Femur (tissue), 1 donor: ENCODE results near the gene MIER2.

Source experiments
- DNase-seq: peaks from one replicate; pipeline ENCODE4 v3.0.0-alpha.2; 2017

MIER2 gene

DNA sequence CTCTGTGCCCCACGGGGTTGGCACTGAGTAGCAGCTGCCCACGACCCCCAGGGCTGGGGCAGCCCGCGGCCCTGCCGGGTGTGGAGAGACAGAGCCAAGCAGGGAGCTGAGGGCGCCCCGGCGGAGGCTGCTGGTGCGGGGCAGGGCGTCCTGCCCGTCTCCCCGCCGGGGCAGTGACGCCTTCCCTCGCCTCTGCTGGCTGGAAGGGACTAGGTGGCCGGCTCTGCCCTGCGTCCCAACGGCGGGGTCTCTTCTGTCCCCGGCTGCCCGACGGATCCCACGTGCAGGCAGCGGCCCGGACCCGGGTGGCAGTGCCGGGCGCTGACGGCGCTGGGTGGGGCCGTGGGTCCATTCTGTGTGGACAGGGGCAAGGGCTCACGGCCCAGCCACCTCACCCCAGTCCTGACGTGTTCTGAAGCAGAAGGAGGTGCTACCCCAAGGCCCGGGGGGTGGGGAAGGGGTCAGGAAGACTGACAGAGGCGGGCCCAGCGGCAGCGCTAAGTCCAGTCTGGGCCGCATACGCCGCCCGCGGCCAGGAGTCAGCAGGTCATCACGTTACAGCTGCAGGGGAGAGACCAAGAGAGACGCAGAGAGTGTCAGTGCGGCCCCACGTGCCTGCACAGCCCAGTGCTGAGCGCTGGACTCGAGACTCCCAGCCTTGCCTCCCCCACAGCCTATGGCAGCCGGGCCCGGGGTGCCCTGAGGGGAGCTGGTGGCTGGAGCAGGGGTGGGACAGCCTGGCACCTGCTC is 38.3 kb downstream of the MIER2 start:
- no peak for DNase-seq

DNA sequence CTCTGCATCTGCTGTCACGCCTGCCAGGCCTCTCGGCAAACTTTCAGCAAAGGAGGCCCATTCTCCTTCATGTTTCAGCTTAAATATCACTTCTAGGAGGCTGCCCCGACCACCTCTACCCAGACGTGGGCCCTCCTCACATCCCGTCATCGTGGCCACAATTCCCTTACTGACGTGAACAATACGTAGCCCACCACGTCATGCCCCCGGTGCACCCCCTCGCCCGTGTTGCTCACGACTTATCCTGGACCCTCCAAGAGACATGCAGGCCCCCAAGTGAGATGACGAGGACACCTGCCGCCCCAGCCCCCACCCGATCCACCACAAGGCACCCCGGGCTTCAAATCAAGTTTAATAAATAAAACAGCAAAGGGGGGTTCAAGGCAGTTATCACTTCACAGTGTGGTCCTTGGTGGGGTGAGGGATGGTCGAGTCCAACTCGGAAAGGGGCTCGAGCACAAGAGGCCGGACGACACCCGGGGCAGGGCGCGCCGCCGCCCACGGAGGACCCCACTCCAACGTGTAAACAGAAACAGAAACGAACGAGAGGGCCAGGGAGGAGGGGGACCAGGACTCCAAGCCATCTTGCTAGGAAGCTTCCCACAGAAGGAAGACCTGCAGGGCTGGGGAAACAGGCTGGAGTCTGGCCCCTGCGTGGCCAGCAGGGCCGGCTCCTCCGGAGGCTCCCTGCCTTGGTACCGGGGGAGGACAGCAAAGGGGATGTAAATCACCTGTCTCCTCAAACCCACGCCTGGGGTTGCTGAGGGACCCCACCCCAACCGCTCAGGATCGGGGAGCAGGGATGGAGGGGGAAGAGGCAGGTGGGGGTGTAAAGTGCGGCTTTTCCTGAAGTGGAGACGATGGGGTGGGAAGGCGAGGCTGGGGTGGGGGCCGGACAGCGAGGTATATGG is 39.1 kb downstream of the MIER2 start:
- no peak for DNase-seq

DNA sequence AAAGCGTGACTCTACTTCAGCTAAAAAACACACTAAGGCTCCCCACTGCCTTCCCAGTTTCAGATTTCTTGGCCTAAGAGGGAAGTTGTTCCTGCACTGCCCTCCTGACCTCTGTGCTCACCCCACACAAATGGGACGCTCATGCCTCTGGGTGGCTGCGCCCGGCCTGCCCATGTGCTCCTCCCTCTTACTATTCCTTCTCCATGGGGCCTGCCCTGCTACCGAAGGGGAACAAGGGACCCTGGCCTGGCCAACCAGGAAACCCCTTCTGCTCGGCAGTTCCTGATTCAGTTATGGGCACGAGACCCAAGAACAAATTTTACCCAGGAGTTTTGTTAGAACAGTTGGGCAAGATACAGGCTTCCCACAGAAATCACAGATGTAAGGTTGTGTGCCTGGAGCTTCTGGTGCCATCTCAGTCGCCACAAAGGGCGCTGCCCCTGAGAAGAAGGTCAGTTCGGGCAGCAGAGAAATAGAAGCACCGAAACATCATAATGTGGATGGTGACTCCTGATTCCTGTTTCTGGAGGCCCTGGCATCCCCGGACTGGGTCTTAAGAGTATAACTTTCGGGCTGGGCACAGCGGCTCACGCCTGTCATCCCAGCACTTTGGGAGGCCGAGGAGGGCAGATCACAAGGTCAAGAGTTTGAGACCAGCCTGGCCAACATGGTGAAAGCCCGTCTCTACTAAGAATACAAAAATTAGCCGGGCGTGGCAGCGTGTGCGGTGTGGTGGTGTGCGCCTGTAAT is 47.9 kb downstream of the MIER2 start:
- no peak for DNase-seq

DNA sequence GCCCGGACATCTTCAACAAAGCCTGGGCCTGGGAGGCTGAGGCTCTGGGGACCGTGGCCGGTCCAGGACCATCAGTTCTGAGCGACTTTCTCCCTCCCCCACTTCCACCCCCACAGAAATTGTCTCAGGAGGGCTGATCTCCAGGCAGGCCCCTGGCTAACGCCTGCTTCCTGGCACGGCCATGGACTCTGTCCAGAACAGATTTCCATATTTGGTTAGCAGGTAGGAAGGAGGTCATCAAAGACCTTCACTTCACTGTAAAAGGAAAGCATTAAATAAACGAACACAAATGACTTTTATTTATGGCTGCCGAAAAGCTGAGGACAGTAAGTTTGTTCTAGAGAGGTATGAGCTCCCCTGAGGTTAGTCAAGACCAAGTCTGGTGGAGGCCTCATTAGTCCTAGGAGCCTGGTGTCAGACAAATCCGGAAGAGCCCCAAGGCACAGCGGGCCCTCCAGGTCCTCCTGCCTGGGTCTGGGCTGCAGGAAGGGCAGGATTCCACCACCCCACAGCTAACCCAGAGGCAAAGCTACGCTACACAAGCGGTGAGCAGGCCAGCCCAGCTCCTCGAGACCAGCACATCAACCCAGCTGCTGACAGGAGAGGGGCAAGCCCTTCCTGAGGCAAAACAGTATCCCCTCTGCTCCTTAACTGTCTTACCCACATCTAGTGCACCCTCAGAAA is 48.8 kb downstream of the MIER2 start:
- DNase-seq: no peak

DNA sequence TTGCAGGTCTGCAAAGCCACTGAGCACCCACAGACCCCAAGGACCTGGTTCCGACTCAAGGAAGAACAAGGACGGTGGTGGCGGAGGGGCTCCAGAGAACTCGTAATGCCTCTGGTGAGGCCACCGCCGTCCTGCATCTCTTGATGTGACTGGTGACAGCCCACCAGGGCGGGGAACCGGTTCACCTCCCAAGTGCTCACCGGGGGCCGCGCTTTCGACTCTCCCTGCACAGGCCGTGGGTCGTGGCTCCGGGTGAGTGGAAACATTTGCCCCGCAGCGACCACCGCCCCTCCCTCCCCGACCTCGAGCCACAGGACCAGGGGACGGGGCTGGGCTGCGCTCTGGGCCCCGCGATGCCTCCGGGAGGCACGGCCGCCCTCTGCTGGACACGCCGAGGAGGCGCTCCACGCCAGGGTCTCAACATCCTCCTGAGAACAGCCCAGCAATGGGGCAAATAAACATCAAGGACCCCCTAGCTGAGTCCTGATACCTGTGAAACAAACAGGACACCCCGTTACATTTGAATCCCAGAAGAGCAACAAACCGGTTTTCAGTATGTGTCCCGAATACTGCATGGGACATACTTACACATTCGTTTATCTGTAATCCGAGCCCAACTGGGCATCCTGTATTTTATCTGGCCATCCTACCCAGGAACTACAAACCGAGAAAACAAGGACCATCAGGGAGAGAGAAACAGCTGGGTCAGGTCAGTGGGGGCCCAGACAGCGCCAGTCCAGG is 49.5 kb downstream of the MIER2 start:
- no peak for DNase-seq

DNA sequence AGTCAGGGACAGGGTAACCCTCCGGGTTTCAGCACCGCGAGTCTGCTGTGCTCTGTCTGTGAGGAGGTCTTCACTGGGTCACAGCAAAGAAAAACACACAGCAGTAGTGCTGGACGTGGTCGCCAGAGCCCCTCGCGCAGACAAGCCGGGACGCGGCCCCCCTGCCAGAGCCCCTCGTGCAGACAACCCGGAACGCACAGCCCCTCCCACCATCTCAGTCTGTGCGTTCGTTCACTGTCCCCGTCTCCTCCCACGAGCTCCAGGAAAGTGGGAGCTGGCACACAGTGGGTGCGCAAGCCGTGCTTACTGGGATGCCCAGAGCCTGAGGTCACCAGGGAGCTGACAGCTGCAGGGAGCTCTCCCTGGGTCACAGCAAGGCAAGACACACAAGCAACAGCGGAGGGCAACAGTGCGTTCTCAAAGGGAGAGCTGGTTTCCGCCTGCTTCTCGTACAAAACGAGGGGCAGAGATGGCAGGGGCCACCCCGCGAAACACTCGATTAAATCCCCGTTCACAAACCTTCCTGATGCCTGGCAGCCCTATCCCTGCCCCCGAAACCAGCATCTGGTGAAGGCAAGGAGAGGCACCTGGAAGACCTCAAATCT is 50.2 kb downstream of the MIER2 start:
- no peak for DNase-seq

DNA sequence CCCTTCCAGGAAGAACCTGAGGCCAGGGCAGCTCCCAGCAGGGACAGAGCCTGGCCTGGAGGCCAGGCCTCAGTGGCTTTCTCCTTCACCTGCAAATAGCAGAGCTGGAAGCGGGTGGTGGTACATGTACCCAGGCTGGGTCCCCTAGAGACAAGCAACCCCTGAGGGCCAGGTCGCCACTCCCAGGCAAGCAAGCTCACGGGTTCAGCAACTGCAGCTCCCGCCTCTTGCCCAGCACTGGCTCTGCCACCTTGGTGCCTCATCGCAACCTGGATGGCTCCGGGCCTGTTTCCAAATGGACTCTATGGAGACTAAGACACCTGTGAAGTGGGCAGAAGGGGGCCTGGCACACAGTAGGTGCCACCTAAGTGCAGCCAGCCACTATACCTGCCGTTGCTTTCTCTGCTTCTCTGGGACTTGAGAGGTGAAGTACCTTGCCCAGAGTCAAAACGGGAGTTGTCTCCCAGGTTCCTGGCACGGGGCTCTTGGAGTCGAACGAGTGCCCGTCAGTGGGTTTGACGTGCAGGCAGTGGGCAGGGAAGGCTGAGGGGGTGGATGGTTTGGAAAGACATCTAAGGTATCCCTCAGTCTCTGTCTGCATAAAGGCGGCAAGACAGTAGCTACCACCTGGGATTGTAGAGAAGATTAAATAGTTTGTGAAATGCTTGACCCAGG is 51.0 kb downstream of the MIER2 start:
- DNase-seq: no peak

DNA sequence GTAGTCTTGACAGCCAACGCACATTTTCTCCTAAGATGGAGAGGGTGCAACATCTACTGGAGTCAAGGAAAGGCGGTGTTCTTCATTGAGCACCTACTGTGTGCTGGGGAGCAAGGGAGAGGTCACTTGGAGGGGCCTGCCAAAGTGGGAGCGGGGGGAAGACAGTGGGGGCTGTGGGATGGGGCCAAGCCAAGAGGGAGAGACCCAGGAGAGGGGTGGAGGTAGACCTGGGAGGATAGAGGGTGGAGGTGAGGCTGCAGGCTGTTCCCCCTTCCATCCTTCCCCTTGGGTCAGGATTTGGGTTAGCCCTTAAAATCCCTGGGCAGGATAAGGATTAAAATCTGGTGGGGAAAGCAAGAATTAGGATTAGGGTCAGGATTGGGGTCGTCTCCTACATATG is 51.6 kb downstream of the MIER2 start:
- DNase-seq: no peak

DNA sequence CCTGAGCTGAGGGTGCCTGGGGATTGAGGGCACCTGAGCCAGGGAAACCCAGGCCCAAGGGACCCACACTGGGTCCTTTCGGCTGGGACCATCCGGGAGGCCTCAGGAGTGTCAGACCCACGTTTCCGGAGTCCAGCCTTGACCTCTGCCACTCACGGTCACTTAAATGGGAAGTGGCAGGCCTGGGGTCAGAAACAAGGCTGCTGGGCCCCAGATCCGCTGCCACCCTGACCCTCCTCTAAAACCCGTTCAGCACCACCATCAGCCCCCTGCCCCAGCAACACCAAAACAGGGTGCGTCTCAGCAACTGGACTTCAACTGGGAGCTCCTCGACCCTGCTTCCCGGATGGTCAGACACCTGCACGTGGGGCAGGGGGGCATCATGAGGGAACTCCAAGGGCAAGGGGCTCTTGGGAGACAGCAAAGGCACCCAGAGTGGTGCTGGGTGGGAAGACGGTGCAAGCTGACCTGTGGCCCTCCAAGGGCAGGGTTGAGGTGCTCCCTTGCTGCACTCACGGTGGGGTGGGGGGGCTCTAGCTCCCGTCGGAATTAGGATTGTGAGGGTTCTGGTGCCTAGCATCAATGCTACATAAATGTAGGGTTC is 52.2 kb downstream of the MIER2 start:
- DNase-seq: no peak

DNA sequence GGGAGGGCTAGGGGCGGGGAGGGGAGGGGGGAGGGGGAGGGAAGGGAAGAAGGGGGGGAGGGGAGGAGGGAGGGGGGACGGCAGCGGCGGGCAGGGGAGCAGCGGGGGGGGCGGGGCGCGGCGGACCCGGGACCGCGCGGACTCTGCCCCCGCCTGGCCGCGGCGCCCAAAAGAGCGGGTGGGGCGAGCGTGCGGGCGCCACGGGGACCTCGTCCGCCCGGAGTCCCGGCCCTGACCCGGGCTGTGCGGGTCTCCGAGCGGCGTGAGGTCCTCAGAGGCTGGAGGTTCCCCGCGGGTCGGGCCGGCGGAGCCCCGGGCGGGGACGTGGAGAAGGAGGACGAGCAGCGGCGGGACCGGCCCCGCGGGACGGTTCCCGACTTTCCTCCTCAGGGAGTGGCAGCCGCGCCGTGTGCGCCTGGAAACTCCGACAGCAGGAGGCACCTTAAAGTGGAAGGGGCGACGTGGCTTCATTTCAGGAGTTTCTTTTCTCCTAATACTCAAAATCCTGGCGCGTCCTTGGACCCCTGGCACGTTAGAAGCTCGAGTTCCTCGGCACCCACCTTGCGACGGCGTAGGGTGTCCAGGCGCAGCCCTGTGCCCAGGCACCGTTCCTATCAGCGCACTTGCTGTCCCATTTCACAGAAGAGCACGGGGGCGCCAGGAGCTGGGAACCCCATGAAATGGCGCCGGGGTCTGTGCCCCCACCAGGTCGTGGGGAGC is 52.9 kb downstream of the MIER2 start:
- no peak for DNase-seq

DNA sequence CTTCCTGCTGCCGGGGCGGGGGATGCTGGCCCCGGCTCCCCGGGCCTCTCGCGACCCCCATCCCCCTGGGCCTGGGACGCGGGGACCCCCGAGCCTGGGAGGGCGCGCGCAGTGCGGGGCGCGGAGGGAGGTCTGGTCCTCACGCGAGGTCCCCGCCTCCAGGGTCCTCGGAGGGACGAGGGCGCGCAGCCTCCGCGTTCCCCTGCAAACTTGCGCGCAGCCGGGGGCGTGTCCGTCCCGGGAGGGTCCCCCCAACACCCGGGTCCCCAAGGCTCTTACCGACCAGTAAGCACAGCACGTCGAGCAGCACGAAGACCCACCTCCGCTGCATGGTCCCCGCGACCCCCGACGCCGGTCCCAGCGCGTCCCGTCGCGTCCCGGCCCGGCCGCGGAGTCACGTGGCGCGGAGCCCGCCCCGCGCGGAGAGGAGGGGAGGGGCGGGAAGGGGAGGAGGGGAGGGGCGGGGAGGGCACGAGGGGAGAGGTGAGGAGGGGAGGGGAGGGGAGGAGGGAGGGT is 53.5 kb downstream of the MIER2 start, which contains the start of gene PLPP2:
TSS of gene PLPP2 (minus strand) at position 398 of the 516 bp plus-strand sequence. CDS start at position 331, 67 bp downstream.
- no peak for DNase-seq

DNA sequence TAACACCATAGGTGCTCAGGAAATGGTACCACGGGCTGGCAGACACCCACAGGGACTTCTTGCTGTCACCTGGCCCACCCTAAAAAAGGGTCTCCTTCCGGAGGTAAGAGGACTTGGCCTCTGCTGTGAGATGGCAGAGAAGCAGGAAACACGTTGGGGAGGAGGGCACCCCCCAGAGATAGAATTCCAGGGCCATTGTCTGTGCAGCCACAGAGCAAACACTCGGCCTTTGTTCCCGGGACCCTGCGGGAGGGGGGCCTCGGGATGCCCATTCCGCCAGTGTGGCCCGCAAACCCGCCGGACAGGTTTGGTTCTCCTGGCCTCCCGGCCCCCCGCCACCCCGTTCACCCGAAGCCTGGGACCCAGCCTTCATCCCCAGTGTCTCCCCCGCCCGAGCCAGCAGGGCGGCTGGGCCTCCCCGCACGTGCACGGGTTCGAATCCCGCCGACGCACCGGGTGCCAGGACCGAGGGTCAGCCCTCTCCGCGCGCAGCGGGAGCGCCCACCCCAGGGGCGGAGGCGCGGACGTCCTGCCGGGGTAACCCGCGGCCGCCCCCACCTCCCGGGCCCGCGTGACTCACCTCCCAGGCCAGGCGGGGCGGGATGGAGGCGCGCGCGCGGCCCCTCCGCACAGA is 54.1 kb downstream of the MIER2 start:
- no peak for DNase-seq

DNA sequence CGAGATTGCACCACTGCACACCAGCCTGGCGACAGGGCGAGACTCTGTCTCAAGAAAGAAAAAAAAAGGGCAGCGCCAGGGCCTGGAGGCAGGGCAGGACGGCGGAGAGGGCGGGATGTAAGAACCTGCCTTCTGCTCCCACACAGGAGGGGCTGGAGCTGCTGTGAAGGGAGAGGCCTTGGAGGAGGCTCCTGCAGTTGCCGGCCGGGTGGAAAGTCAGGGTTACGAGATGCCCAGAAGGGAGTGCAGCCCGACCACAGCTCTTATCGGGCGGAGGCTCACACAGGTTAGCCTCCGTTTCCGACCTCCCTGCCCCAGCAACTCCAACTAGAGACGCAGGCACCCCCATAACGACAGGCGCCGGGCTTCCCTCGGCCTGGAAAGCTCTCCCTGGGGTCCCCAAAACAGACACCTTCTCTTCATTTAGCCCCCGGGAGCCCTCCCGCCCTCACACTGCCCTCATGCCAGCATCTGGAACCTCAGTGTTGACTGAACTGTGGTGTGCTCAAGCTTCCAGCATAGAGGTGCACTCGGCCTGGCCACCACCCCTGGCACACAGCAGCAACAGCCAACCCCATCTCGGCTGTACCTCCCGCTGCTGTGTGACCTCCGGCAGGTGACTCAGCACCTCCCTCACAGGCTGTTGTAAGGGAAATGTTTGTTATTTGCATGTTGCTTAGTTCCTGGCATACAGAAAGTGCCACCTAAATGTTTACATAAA is 54.8 kb downstream of the MIER2 start:
- DNase-seq: no peak

DNA sequence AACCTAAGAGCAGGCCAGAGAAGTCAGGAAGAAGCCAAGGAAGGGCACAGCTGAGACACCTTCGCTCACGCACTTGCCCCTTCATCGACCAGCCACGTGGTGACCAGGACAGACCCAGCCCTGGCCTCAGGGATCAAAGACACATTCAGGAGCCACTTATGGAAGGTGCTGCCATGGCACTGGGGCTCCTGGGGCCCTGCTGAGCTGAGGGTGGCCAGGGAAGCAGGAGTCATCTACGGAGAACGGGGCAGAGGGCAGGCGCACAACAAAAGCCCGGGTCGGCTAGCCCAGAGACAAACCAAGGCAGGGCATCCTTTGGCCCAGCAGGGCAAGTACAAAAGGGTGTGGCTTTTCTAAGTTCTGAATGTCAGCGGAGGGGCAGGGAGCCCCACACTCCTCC is 55.7 kb downstream of the MIER2 start:
- DNase-seq: no peak

DNA sequence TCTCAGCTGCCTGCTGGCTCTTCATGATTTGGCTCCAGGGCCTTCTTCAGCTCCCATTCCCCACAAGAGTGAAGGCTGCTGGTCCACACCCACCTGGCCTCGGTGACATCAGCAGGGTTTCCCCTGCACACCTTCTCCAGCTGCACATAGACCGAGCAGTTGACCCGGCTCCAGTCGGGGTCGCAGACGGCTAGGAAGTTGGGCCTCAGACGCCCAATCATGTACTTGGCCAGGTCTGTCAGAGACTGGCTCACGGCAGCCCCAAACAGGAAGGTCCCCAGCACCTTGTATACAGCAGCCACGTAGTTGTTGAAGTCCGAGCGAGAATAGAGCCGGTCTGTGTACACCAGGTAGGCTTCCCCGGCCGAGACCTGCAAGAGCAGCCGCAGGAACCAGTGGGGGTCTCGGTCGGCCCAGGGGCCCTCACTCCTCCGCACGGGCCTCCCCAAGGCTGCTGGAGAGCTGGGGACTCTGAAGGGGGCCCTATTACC is 57.2 kb downstream of the MIER2 start:
- no peak for DNase-seq

DNA sequence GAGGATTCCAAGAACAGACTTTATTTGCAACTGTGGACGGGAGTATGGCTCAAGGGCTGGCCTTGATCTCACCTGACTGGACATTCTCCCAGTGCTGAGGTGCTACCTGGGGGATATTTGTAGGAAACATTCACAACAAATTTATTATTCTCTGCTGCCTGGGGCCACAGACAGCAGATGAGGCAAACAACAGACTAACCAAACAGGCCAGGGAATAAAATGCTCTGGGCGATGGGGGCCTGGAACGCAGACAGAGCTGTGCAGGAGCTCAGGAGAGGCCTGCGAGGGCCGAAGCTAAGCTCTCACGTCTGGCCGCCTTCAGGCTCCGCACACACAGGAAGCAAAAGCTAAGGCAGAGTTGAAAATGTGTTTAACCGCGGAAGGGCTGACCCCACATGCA is 61.2 kb downstream of the MIER2 start:
- DNase-seq: no peak

DNA sequence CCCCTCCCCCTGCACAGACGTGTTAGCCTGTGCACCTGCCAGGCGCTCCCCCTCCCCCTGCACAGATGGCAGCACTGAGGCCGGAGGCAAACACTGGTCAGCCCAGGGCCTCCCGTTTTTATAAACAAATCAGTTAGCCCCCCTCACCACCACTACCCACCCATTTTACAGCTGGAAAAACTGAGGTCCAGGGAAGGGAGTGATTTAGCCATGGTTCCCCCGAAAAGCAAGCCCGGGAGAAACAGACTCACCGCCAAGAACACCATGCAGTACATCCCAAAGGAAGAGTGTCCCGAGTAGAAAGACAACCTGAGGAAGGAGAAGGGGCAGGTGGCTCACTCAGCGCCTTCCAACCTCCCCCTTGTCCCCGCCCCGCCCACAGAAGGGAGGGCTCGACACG is 62.1 kb downstream of the MIER2 start:
- no peak for DNase-seq

DNA sequence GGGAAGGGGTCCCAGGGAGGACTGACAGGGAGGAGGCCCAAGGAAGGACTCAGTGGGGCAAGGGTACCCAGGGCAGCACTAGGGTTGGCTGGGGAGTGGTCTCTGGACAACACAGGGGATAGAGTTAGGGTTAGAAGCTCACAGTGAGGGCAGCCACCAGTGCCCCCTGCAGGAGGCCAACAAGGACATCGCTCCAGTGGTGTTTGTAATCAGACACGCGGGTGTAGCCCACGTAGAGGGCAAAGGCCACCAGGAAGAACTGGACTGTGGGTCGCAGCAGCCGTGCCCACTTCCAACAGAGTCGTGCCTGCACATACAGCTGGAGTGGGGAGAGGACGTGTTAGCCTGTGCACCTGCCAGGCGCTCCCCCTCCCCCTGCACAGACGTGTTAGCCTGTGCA is 62.6 kb downstream of the MIER2 start:
- no peak for DNase-seq
